OCI-LY1 (cell line): Measurements from ENCODE around the gene KIF21A.

Source experiments
- H2AFZ ChIP-seq: fragments of 200-600 bp; sonication (generic), shearing (Covaris generic); 2 replicates; pipeline ENCODE4 v1.6.0; 2014; ENCODE audit warnings: antibody characterized with exemption, mild to moderate bottlenecking, low read length
- H3F3A ChIP-seq: fragments of 200-600 bp; sonication (generic), shearing (Covaris generic); 2 replicates; pipeline ENCODE4 v1.6.0; 2014; ENCODE audit warnings: mild to moderate bottlenecking, antibody characterized with exemption, low read length, moderate library complexity; ENCODE audit not compliant: insufficient read depth
- H3K27ac ChIP-seq: fragments of 200-600 bp; sonication (generic); 2 replicates; pipeline ENCODE4 v1.5.1; 2014; ENCODE audit warnings: low read length, mixed run types, mild to moderate bottlenecking, low read depth; ENCODE audit not compliant: poor library complexity, severe bottlenecking
- H3K27me3 ChIP-seq: fragments of 200-600 bp; sonication (generic); 2 replicates; pipeline ENCODE4 v1.6.0; 2014; ENCODE audit warnings: antibody characterized with exemption, mild to moderate bottlenecking, low read length, moderate library complexity; ENCODE audit not compliant: insufficient read depth
- H3K36me3 ChIP-seq: fragments of 200-600 bp; sonication (generic); 2 replicates; pipeline ENCODE4 v1.6.1; 2014; ENCODE audit warnings: mild to moderate bottlenecking, antibody characterized with exemption, low read length, moderate library complexity, mixed read lengths; ENCODE audit not compliant: insufficient read depth
- H3K4me1 ChIP-seq: fragments of 200-600 bp; sonication (generic); 2 replicates; pipeline ENCODE4 v1.5.1; 2014; ENCODE audit warnings: mild to moderate bottlenecking, low read length, moderate library complexity; ENCODE audit not compliant: insufficient read depth, severe bottlenecking
- H3K4me2 ChIP-seq: fragments of 200-600 bp; sonication (generic), shearing (Covaris generic); 2 replicates; pipeline ENCODE4 v1.6.1; 2014; ENCODE audit warnings: low read length
- H3K4me3 ChIP-seq: fragments of 200-600 bp; sonication (generic); 2 replicates; pipeline ENCODE4 v1.5.1; 2014; ENCODE audit warnings: low read length, low read depth, mild to moderate bottlenecking, mixed read lengths; ENCODE audit not compliant: poor library complexity, severe bottlenecking
- H3K79me2 ChIP-seq: fragments of 200-600 bp; shearing (Covaris generic); 2 replicates; pipeline ENCODE4 v1.6.1; 2016; ENCODE audit warnings: mixed run types, low read length, mixed read lengths; ENCODE audit not compliant: insufficient read depth
- H3K9ac ChIP-seq: fragments of 200-600 bp; sonication (generic), shearing (Covaris generic); 2 replicates; pipeline ENCODE4 v1.6.1; 2014; ENCODE audit warnings: mild to moderate bottlenecking, low read length, mixed read lengths
- H3K9me2 ChIP-seq: fragments of 200-600 bp; sonication (generic), shearing (Covaris generic); 2 replicates; pipeline ENCODE4 v1.6.1; 2014; ENCODE audit warnings: low read depth, mild to moderate bottlenecking, low read length, mixed read lengths
- H3K9me3 ChIP-seq: fragments of 200-600 bp; shearing (Covaris generic); 2 replicates; pipeline ENCODE4 v1.6.1; 2014; ENCODE audit warnings: low read length, mixed read lengths
- H4K20me1 ChIP-seq: fragments of 200-600 bp; sonication (generic), shearing (Covaris generic); 2 replicates; pipeline ENCODE4 v1.6.0; 2016; ENCODE audit warnings: mild to moderate bottlenecking, low read length; ENCODE audit not compliant: insufficient read depth
- EZH2 ChIP-seq: fragments of 200-600 bp; sonication (generic), shearing (Covaris generic); IDR thresholded peaks from 2 replicates; pipeline ENCODE4 v1.8.0; 2017; ENCODE audit warnings: borderline replicate concordance, mixed run types, mild to moderate bottlenecking, antibody characterized with exemption, low read length, moderate library complexity, mixed read lengths
- TF ChIP-seq, protein P1 (sequence below): fragments of 200-600 bp; sonication (generic), shearing (Covaris generic); IDR thresholded peaks from 2 replicates; pipeline ENCODE4 v1.5.1; 2017; ENCODE audit warnings: mild to moderate bottlenecking, antibody characterized with exemption, low read length, moderate library complexity, mixed read lengths

Gene KIF21A

DNA sequence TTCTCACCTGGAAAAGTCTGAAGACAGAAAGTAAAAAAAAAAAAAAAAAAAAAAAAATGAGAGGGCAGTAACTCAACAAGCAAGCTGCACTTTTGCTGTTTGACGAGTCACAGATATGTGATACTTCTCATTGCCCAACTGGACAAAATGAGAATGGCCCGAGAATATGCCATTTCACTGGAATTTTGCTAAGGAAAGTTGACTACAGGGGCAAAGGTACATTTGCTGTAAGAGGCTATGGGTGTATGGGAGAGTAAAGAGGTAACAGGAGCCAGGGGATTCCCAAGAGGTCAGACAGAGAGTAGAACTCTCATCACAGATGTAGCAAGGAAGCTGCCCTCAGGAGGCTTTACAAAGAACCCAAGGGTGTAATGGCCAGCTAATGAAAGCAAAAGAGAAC lies 22.9 kb downstream of the KIF21A start:
- Histone ChIP-seq H3K79me2 (0 out of 2 replicates have a peak, but pooled peaks cover 8% of the 10 kb centered on the region), H3K4me3 (no peak overlapping the region), H3K9me2 (no peaks in the 10 kb centered on the region), H3K27me3 (no peaks in the 10 kb centered on the region), H3K9me3 (0 out of 2 replicates have a peak, but pooled peaks cover 3% of the 10 kb centered on the region), H2AFZ (no peak overlapping the region), H3K9ac (no peak overlapping the region), H3K4me2 (no peak overlapping the region), H3K4me1 (peaks cover 9% of the 10 kb centered on the region), H3K27ac (no peak overlapping the region), H3K36me3 (no peaks in the 10 kb centered on the region; the same call in 1 of the 2 replicates), H4K20me1 (no peaks in the 10 kb centered on the region), H3F3A (no peaks in the 10 kb centered on the region)
- TF ChIP-seq, protein P1, sequence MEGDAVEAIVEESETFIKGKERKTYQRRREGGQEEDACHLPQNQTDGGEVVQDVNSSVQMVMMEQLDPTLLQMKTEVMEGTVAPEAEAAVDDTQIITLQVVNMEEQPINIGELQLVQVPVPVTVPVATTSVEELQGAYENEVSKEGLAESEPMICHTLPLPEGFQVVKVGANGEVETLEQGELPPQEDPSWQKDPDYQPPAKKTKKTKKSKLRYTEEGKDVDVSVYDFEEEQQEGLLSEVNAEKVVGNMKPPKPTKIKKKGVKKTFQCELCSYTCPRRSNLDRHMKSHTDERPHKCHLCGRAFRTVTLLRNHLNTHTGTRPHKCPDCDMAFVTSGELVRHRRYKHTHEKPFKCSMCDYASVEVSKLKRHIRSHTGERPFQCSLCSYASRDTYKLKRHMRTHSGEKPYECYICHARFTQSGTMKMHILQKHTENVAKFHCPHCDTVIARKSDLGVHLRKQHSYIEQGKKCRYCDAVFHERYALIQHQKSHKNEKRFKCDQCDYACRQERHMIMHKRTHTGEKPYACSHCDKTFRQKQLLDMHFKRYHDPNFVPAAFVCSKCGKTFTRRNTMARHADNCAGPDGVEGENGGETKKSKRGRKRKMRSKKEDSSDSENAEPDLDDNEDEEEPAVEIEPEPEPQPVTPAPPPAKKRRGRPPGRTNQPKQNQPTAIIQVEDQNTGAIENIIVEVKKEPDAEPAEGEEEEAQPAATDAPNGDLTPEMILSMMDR = no peak
- TF ChIP-seq EZH2 = no peak

DNA sequence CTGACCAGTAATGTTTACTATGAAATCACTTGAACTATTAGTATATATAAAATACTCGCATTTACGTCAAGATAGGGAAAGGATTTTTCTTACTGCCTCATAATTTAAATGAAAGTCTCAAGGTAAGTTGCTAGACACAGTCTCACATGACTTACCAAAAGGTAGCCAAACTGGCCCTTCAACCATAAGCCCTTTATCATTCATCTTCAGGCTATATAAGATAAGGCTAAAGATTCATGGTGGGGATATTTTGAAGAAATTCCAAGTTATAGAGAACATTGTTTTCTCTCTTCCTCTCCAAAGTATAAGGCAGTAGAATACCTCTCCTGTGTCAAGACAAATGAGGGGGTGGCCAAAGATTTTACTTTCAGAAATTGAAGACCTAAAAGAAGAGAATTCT lies 23.4 kb downstream of the KIF21A start:
- Histone ChIP-seq H4K20me1 (no peaks in the 10 kb centered on the region), H3K4me2 (no peak overlapping the region), H3K9ac (no peak overlapping the region), H3K27me3 (no peaks in the 10 kb centered on the region), H3K4me1 (peaks cover 15% of the 10 kb centered on the region), H3K9me3 (0 out of 2 replicates have a peak, but pooled peaks cover 3% of the 10 kb centered on the region), H3K9me2 (no peaks in the 10 kb centered on the region), H3K4me3 (no peak overlapping the region), H2AFZ (no peak overlapping the region), H3K79me2 (0 out of 2 replicates have a peak, but pooled peaks cover 8% of the 10 kb centered on the region), H3F3A (no peaks in the 10 kb centered on the region), H3K36me3 (no peaks in the 10 kb centered on the region; the same call in 1 of the 2 replicates), H3K27ac (no peak overlapping the region)
- no peak for TF ChIP-seq EZH2
- TF ChIP-seq, protein P1 = no peak

DNA sequence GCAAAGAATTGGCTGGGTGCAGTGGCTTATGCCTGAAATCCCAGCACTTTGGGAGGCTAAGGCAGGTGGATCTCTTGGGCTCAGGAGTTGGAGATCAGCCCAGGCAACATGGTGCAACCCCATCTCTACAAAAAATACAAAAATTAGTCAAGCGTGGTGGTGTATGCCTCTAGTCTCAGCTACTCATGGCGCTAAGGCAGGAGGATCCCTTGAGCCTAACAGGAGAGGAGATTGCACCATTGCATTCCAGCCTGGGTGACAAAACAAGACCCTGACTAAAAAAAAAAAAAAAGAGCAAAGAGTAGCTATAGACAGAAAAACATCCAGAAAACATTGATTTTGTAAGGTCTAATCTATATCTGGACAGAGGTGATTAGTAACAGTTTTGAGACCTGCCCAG lies 25.0 kb downstream of the KIF21A start:
- Histone ChIP-seq H3K4me2 (no peak overlapping the region), H3K79me2 (0 out of 2 replicates have a peak, but pooled peaks cover 8% of the 10 kb centered on the region)
- TF ChIP-seq, protein P1 = no peak
- TF ChIP-seq EZH2 = no peak

More for the DNA sequence above, 25.0 kb downstream of the KIF21A start:
- H3K9me3 ChIP-seq = 0 out of 2 replicates have a peak, but pooled peaks cover 3% of the 10 kb centered on the region
- H3K27me3 ChIP-seq = no peaks in the 10 kb centered on the region
- no peaks in the 10 kb centered on the region for H4K20me1 ChIP-seq
- no peaks in the 10 kb centered on the region for H3K9me2 ChIP-seq
- no peak overlapping the region for H3K27ac ChIP-seq
- H3K4me3 ChIP-seq = no peak overlapping the region
- H3K4me1 ChIP-seq = peaks cover 30% of the 10 kb centered on the region
- no peaks in the 10 kb centered on the region for H3F3A ChIP-seq
- no peak overlapping the region for H3K9ac ChIP-seq
- no peak overlapping the region for H2AFZ ChIP-seq
- no peaks in the 10 kb centered on the region; the same call in 1 of the 2 replicates for H3K36me3 ChIP-seq
